OCI-LY1 (cell line): ENCODE measurements around the gene ETS2.
"Not testable (repeated sequence)": the region's sequence is repeated elsewhere in the genome, so short reads cannot be mapped to it uniquely, and the experiment has no call there.

Experiments
- H2AFZ ChIP-seq: fragments of 200-600 bp; sonication (generic), shearing (Covaris generic); 2 replicates; pipeline ENCODE4 v1.6.0; 2014; ENCODE audit warnings: antibody characterized with exemption, mild to moderate bottlenecking, low read length
- H3F3A ChIP-seq: fragments of 200-600 bp; sonication (generic), shearing (Covaris generic); 2 replicates; pipeline ENCODE4 v1.6.0; 2014; ENCODE audit warnings: mild to moderate bottlenecking, antibody characterized with exemption, low read length, moderate library complexity; ENCODE audit not compliant: insufficient read depth
- H3K27ac ChIP-seq: fragments of 200-600 bp; sonication (generic); 2 replicates; pipeline ENCODE4 v1.5.1; 2014; ENCODE audit warnings: low read length, mixed run types, mild to moderate bottlenecking, low read depth; ENCODE audit not compliant: poor library complexity, severe bottlenecking
- H3K27me3 ChIP-seq: fragments of 200-600 bp; sonication (generic); 2 replicates; pipeline ENCODE4 v1.6.0; 2014; ENCODE audit warnings: antibody characterized with exemption, mild to moderate bottlenecking, low read length, moderate library complexity; ENCODE audit not compliant: insufficient read depth
- H3K36me3 ChIP-seq: fragments of 200-600 bp; sonication (generic); 2 replicates; pipeline ENCODE4 v1.6.1; 2014; ENCODE audit warnings: mild to moderate bottlenecking, antibody characterized with exemption, low read length, moderate library complexity, mixed read lengths; ENCODE audit not compliant: insufficient read depth
- H3K4me1 ChIP-seq: fragments of 200-600 bp; sonication (generic); 2 replicates; pipeline ENCODE4 v1.5.1; 2014; ENCODE audit warnings: mild to moderate bottlenecking, low read length, moderate library complexity; ENCODE audit not compliant: insufficient read depth, severe bottlenecking
- H3K4me2 ChIP-seq: fragments of 200-600 bp; sonication (generic), shearing (Covaris generic); 2 replicates; pipeline ENCODE4 v1.6.1; 2014; ENCODE audit warnings: low read length
- H3K4me3 ChIP-seq: fragments of 200-600 bp; sonication (generic); 2 replicates; pipeline ENCODE4 v1.5.1; 2014; ENCODE audit warnings: low read length, low read depth, mild to moderate bottlenecking, mixed read lengths; ENCODE audit not compliant: poor library complexity, severe bottlenecking
- H3K79me2 ChIP-seq: fragments of 200-600 bp; shearing (Covaris generic); 2 replicates; pipeline ENCODE4 v1.6.1; 2016; ENCODE audit warnings: mixed run types, low read length, mixed read lengths; ENCODE audit not compliant: insufficient read depth
- H3K9ac ChIP-seq: fragments of 200-600 bp; sonication (generic), shearing (Covaris generic); 2 replicates; pipeline ENCODE4 v1.6.1; 2014; ENCODE audit warnings: mild to moderate bottlenecking, low read length, mixed read lengths
- H3K9me2 ChIP-seq: fragments of 200-600 bp; sonication (generic), shearing (Covaris generic); 2 replicates; pipeline ENCODE4 v1.6.1; 2014; ENCODE audit warnings: low read depth, mild to moderate bottlenecking, low read length, mixed read lengths
- H3K9me3 ChIP-seq: fragments of 200-600 bp; shearing (Covaris generic); 2 replicates; pipeline ENCODE4 v1.6.1; 2014; ENCODE audit warnings: low read length, mixed read lengths
- H4K20me1 ChIP-seq: fragments of 200-600 bp; sonication (generic), shearing (Covaris generic); 2 replicates; pipeline ENCODE4 v1.6.0; 2016; ENCODE audit warnings: mild to moderate bottlenecking, low read length; ENCODE audit not compliant: insufficient read depth
- CTCF ChIP-seq: fragments of 200-600 bp; sonication (generic), shearing (Covaris generic); IDR thresholded peaks from 2 replicates; pipeline ENCODE4 v1.5.1; 2017; ENCODE audit warnings: mild to moderate bottlenecking, antibody characterized with exemption, low read length, moderate library complexity, mixed read lengths
- EZH2 ChIP-seq: fragments of 200-600 bp; sonication (generic), shearing (Covaris generic); IDR thresholded peaks from 2 replicates; pipeline ENCODE4 v1.8.0; 2017; ENCODE audit warnings: borderline replicate concordance, mixed run types, mild to moderate bottlenecking, antibody characterized with exemption, low read length, moderate library complexity, mixed read lengths

ETS2 gene

GRCh38 chr21:38842079-38842478 lies 36.4 kb downstream of the ETS2 start:
- H3K9ac ChIP-seq = no peak overlapping the region
- TF ChIP-seq EZH2 (no peak), CTCF (no peak)

GRCh38 chr21:38843379-38843778 lies 37.6 kb downstream of the ETS2 start:
- Histone ChIP-seq H3K27ac (no peak overlapping the region), H3K36me3 (no peaks in the 10 kb centered on the region; the same call in 1 of the 2 replicates), H3K79me2 (no peaks in the 10 kb centered on the region), H3F3A (no peaks in the 10 kb centered on the region), H3K9me3 (no peaks in the 10 kb centered on the region), H2AFZ (no peak overlapping the region), H3K4me3 (no peak overlapping the region), H4K20me1 (no peaks in the 10 kb centered on the region), H3K9me2 (no peaks in the 10 kb centered on the region), H3K27me3 (no peaks in the 10 kb centered on the region; the same call in 1 of the 2 replicates), H3K4me1 (peaks cover 12% of the 10 kb centered on the region), H3K9ac (no peak overlapping the region), H3K4me2 (no peak overlapping the region)
- no peak for TF ChIP-seq CTCF
- TF ChIP-seq EZH2 = no peak

More at GRCh38 chr21:38842079-38842478, 36.4 kb downstream of the ETS2 start:
- Histone ChIP-seq H3K4me1 (peaks cover 21% of the 10 kb centered on the region), H3K4me3 (no peak overlapping the region), H3K27ac (no peak overlapping the region), H4K20me1 (no peaks in the 10 kb centered on the region), H2AFZ (no peak overlapping the region), H3K4me2 (no peak overlapping the region), H3K79me2 (no peaks in the 10 kb centered on the region), H3F3A (no peaks in the 10 kb centered on the region), H3K9me2 (no peaks in the 10 kb centered on the region), H3K27me3 (no peaks in the 10 kb centered on the region; the same call in 1 of the 2 replicates), H3K36me3 (no peaks in the 10 kb centered on the region; the same call in 1 of the 2 replicates), H3K9me3 (no peaks in the 10 kb centered on the region)

GRCh38 chr21:38843806-38844503 lies 38.2 kb downstream of the ETS2 start:
- Histone ChIP-seq H4K20me1 (no peaks in the 10 kb centered on the region), H3K4me2 (no peak overlapping the region), H3K4me1 (peaks cover 6% of the 10 kb centered on the region), H3K9ac (no peak overlapping the region), H3K27me3 (no peaks in the 10 kb centered on the region; the same call in 1 of the 2 replicates), H3K9me2 (no peaks in the 10 kb centered on the region), H3K79me2 (no peaks in the 10 kb centered on the region), H3K36me3 (no peaks in the 10 kb centered on the region; the same call in 1 of the 2 replicates), H3K9me3 (no peaks in the 10 kb centered on the region), H2AFZ (no peak overlapping the region), H3K4me3 (no peak overlapping the region), H3K27ac (no peak overlapping the region), H3F3A (no peaks in the 10 kb centered on the region)
- TF ChIP-seq EZH2 (no peak), CTCF (no peak)

GRCh38 chr21:38845374-38845773 lies 39.6 kb downstream of the ETS2 start:
- not testable (repeated sequence) for H3K4me3 ChIP-seq, H3K4me2 ChIP-seq, H3F3A ChIP-seq, H3K27me3 ChIP-seq, H3K36me3 ChIP-seq, H3K9ac ChIP-seq, H3K27ac ChIP-seq, H4K20me1 ChIP-seq, H3K9me2 ChIP-seq, H3K4me1 ChIP-seq, H3K9me3 ChIP-seq, H2AFZ ChIP-seq, H3K79me2 ChIP-seq
